Measurements from ENCODE around the gene PDZD2. TPM values are rescaled to one million over a fixed set of nuclear protein-coding genes. Genes with fewer than 3 reads are reported as not detected.

PDZD2 gene
- total RNA-seq, 1 donor from 2014 or later, result 6.7 TPM

DNA sequence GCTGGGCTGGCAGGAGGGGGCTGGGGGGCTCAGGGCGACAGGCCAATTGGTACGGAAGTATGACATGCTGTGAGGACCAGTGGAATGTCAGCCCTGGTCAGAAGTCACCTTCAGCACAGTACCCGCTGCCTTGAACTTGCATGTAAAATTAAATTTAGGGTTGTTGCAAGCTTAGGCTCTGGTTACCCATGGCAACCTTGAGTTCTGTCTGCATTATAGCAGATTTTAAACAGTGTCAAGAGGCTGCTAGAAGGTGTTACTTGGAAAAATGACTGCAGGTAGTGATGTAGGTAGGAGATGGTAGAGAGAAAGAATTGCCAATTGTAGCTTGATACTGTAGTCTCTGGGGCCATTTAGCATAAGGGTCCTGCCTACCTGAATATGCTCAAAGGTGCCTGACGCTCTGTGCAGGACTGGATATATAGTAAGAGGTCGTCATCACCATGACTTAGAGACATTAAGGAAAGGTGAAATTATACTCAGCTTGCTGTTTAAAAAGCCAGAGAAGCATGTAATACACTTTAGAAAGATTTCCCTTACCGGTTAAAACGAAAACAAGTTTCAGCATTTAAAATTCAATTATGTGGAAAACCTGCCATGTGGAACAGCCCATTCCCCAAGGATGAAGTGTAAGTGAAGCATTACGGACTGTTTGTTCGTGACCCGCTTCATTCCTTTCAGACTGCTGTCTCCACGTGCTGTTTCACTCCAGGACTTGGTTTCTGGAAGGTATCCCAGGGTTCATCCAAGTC is 169.0 kb downstream of the PDZD2 start:
- DNase-seq (ENCODE audit: low read depth), result no peak
- Histone ChIP-seq H3K36me3 (ENCODE audit: control insufficient read depth, insufficient read depth, low read length) (no peaks in the 10 kb centered on the region), H3K27me3 (ENCODE audit: control insufficient read depth, insufficient read depth, low read length) (peaks cover 7% of the 10 kb centered on the region), H3K4me3 (ENCODE audit: low read depth, low read length) (no peak overlapping the region)
- TF ChIP-seq, protein P1, sequence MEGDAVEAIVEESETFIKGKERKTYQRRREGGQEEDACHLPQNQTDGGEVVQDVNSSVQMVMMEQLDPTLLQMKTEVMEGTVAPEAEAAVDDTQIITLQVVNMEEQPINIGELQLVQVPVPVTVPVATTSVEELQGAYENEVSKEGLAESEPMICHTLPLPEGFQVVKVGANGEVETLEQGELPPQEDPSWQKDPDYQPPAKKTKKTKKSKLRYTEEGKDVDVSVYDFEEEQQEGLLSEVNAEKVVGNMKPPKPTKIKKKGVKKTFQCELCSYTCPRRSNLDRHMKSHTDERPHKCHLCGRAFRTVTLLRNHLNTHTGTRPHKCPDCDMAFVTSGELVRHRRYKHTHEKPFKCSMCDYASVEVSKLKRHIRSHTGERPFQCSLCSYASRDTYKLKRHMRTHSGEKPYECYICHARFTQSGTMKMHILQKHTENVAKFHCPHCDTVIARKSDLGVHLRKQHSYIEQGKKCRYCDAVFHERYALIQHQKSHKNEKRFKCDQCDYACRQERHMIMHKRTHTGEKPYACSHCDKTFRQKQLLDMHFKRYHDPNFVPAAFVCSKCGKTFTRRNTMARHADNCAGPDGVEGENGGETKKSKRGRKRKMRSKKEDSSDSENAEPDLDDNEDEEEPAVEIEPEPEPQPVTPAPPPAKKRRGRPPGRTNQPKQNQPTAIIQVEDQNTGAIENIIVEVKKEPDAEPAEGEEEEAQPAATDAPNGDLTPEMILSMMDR (IDR thresholded peaks at IDR 0.05; ENCODE audit: insufficient read depth, low read length, poor library complexity, severe bottlenecking), result no peak

DNA sequence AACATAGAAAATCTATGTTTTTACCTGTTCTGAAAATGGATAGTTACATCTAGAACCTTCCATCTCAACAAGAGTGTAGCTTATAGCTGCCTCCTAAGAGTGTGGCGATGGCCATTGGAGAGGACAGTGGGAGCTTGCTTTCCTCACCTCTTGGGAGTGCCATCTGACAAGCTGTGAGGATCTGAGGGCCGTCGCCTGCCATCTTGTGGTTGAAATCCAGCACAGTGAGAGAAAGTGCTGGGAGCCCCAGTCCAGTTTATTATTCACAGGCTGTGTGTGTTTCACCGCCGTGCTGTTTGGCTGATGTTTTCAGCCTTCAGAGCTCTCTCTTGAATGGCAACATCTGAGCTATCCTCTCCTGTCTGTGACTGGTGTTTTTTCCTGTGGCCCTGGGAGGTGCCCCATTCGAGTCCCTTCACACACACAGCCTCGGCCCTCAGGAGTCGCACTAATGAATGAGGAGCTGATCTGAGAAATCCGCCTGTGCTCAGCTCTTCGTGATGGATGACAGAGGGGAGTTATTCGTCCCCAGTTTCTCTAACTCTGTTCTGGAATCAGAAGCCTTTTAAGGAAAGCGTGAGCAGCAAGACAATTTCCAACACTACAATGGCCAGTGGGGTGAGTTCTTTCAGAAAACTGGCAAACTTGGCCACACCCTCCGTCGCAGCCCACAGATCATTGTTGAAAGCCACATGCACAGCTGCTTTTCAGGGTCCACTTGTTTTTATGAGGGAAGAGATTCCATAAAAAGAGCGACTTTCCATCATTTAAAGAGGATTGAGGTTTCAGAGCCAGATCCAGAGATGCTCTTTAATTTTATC is 170.3 kb downstream of the PDZD2 start:
- TF ChIP-seq, protein P1 (IDR thresholded peaks at IDR 0.05; ENCODE audit: insufficient read depth, low read length, poor library complexity, severe bottlenecking), result peak; percentile 87
- DNase-seq (ENCODE audit: low read depth), result peak; percentile 38
- H3K4me3 ChIP-seq (ENCODE audit: low read depth, low read length), result no peak overlapping the region
- H3K36me3 ChIP-seq (ENCODE audit: control insufficient read depth, insufficient read depth, low read length), result no peaks in the 10 kb centered on the region
- peaks cover 7% of the 10 kb centered on the region for H3K27me3 ChIP-seq (ENCODE audit: control insufficient read depth, insufficient read depth, low read length)

DNA sequence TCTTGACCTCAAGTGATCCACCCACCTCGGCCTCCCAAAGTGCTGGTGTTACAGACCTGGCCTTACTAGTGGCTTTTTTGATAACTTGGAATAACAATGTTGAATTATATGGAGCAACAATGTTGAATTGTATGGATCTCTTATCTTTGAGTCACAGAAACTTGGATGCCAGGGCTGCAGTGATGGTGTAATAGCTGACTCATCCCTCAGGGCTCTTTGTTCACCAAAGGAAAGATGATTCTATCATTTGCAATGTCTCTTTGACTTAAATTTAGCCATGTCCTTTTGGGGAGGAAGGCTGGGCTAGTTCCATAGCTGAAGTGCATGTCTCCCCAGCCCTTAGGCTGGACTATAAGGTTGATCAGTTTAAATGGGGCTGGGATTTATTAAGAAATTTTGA is 172.3 kb downstream of the PDZD2 start:
- no peaks in the 10 kb centered on the region for H3K36me3 ChIP-seq (ENCODE audit: control insufficient read depth, insufficient read depth, low read length)
- TF ChIP-seq, protein P1 (IDR thresholded peaks at IDR 0.05; ENCODE audit: insufficient read depth, low read length, poor library complexity, severe bottlenecking), result no peak
- peaks cover 5% of the 10 kb centered on the region for H3K27me3 ChIP-seq (ENCODE audit: control insufficient read depth, insufficient read depth, low read length)
- H3K4me3 ChIP-seq (ENCODE audit: low read depth, low read length), result no peak overlapping the region
- peak; percentile 62 for DNase-seq (ENCODE audit: low read depth)

DNA sequence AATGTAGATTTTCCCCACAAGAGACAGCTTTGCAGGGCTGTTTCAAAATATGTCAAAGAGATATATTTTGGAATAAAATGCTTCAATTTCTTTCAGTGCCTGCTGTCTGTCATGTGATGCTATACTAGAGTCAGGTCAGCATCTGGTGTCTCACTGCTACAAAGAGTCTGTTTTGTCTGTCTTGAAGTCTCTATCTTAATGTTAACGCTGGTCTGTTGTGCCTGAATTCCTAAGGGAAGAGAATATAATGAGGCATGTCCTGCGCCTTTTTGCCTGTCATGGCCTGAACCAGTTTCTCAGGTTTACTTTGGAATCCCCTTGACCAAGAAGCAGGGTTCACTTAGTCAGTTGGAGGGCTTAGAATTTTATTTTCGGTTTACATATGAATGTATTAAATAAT is 176.4 kb downstream of the PDZD2 start:
- H3K36me3 ChIP-seq (ENCODE audit: control insufficient read depth, insufficient read depth, low read length), result no peaks in the 10 kb centered on the region
- H3K27me3 ChIP-seq (ENCODE audit: control insufficient read depth, insufficient read depth, low read length), result no peaks in the 10 kb centered on the region
- TF ChIP-seq, protein P1 (IDR thresholded peaks at IDR 0.05; ENCODE audit: insufficient read depth, low read length, poor library complexity, severe bottlenecking), result no peak
- no peak for DNase-seq (ENCODE audit: low read depth)
- H3K4me3 ChIP-seq (ENCODE audit: low read depth, low read length), result no peak overlapping the region

DNA sequence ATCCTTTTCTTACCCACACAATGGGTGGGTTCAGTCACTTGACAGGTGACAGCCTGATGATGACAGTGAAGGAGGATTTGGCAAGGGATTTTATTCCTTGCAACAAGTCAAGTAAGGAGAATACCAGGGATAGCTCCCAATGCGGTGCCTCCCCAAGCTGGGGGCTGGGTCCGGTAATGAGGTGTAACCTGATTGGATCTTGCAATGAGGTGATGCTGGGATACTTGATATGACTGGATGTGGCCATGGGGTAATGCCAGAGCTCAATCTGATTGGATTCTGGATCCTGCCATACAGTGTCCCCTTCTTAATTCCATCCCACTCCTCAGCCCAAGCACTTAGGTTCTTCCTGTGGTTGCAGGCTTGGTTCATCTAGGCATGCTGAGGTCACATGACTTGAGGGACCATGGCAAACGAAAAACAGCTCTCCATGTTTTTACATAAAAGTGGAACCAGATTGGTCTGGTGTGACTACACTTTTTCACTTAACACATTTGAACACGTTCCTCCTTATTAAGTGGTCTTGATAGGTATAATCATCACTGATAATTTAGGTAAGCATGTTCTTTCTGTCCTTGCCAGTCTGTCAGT is 181.1 kb downstream of the PDZD2 start:
- no peak overlapping the region for H3K4me3 ChIP-seq (ENCODE audit: low read depth, low read length)
- no peaks in the 10 kb centered on the region for H3K36me3 ChIP-seq (ENCODE audit: control insufficient read depth, insufficient read depth, low read length)
- TF ChIP-seq, protein P1 (IDR thresholded peaks at IDR 0.05; ENCODE audit: insufficient read depth, low read length, poor library complexity, severe bottlenecking), result no peak
- no peaks in the 10 kb centered on the region for H3K27me3 ChIP-seq (ENCODE audit: control insufficient read depth, insufficient read depth, low read length)
- no peak for DNase-seq (ENCODE audit: low read depth)

All from kidney epithelial cell (primary cell).